GM12801 (cell line): ENCODE data around the gene PRKAG2.

ENCODE experiments used
- TF ChIP-seq, protein P1 (sequence below): IDR thresholded peaks from one replicate; pipeline ENCODE4 v1.5.1; 2011; ENCODE audit warnings: control low read depth; ENCODE audit not compliant: insufficient read length; ENCODE audit errors: extremely low read depth

Gene PRKAG2

DNA sequence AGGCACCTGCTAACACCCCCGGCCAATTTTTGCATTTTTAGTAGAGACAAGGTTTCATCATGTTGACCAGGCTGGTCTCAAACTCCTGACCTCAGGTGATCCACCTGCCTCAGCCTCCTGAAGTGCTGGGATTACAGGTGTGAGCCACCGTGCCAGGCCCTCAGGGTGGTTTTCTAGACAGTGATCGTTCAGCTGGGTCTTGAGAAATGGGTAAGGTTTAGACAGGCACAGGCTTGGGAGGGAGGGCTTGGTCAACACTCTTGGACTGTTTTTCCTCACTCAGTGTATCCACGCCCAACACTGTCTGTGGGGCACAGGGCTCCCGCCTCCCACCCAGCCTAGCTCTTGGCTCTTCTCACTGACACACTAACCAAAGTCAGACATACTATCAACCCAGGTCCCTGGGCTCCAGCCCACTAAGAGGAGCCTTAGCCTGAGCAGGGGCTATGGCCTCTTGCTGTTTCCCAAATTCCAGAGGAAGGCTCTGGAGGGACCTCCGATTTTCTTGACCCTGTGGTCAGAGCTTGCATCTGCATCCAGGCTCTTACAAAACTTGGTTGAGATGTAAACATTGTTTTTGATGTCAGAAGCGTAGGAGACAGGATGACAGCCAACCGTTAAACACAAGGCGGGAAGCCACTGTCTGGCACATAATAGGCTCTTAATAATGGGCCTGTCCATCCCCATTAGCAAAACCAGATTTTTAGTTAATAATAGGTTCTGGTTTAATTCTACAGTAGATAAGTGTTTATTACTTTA is 143.9 kb downstream of the PRKAG2 start:
- TF ChIP-seq, protein P1, sequence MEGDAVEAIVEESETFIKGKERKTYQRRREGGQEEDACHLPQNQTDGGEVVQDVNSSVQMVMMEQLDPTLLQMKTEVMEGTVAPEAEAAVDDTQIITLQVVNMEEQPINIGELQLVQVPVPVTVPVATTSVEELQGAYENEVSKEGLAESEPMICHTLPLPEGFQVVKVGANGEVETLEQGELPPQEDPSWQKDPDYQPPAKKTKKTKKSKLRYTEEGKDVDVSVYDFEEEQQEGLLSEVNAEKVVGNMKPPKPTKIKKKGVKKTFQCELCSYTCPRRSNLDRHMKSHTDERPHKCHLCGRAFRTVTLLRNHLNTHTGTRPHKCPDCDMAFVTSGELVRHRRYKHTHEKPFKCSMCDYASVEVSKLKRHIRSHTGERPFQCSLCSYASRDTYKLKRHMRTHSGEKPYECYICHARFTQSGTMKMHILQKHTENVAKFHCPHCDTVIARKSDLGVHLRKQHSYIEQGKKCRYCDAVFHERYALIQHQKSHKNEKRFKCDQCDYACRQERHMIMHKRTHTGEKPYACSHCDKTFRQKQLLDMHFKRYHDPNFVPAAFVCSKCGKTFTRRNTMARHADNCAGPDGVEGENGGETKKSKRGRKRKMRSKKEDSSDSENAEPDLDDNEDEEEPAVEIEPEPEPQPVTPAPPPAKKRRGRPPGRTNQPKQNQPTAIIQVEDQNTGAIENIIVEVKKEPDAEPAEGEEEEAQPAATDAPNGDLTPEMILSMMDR, result no peak

DNA sequence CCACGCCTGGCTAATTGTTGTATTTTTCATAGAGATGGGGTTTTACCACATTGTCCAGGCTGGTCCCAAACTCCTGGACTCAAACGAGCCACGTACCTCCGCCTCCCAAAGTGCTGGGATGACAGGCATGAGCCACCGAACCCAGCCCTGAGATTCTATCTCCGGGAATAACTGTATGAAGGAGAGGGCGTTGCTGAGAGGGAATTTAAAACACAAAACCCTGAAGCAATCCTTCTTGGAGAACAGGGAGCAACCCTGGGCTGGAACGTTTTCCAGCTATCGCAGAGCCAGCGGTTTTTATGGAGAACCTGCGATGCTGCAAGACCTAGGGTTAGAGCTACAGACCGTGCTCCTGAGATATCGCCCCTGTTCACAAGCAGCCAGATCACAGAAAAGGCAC is 144.6 kb downstream of the PRKAG2 start:
- TF ChIP-seq, protein P1, result no peak

DNA sequence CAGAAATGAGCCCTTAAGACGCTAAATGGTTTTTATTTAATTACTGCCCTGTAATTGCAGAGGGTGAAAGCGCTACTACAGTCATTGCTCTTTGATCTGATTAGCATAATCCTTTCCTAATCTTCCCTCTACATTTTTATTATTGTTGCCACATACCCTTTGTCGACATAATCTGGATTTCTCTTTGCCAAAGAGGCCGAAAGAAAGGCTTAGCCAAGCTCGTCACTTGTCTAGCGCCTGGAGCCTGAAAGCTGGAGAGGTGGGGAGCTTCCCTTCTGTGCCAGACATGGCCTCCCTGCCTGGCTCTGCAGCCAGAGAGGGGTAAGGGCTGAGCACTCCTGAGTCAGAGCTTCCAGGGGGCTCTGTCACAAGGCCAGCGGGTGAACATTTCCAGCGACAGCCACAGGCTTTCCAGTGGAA is 145.9 kb downstream of the PRKAG2 start:
- TF ChIP-seq, protein P1, result no peak

DNA sequence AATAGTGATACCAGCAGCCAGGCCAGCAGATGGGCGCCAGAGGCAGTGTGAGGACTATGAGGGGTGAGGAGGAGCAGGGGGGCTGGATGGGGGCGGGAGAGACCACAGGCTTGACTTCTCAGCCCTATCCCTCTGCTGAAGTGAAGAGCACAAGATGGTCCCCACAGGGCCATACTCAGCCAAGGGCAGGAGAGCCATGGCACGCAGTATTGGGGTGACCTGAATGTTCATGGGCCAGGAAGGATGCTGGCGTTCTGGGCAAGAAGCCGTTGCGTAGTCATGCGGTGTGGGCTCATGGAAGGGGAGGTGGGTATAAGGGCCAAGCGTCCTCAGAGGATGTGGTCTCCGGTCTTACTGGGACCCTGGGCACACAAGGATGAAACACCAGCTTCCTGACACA is 146.3 kb downstream of the PRKAG2 start:
- TF ChIP-seq, protein P1, result no peak

DNA sequence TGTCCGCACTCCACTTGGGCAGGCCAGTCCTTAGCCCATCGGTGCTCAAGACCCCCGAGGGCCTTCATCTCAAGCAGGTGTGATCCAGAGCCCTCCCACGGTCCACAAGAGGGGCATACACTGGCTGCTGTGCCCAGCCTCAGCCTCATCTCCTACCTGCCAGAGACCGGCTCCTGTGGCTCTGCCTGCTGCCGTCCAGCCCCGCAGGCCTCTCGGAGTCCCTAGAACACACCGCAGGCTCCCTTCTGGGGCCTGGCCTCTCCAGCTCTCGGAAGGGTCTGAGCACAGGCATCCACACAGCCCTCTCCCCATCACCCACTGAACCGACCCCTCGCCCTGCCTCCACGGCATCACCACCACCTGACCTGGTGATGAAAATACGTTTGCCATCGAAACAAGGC is 147.4 kb downstream of the PRKAG2 start:
- TF ChIP-seq, protein P1, result no peak

DNA sequence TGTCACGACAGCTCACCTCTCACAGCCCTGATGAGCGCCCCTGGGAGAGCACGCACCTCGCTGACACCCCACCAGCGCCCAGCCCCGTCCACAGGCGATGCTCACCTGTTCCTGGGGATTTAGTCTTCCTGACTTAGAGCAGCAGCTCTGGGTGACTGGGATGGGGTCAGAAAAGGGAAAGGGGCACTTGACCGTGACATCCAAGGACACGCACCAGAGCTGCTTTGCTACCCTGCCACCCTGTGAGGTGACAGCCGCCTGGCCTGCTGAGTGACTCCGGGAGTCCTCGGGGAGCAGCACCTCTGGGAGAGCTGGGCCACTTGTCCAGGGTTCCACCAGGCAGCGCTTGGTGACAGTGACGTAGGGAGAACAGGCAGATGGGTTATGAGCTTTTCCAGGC is 148.2 kb downstream of the PRKAG2 start:
- TF ChIP-seq, protein P1, result no peak

DNA sequence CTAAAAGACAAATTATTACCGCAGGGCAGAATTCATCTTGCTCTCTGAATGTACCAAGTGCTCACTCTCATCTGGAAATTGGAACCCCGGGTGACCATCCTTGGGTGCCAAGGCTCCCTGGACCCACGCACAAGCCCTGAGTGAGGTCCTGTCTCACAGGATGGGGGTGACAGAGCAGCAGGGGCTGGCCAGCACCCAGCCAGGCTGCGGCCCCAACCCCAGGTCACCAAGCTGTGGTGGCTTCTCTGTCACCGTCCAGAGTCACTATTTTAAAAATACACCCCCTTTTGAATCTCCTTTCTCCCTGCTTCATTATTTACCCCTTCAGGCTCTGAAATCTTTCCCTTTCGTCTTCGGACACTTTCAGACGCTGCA is 148.6 kb downstream of the PRKAG2 start:
- TF ChIP-seq, protein P1, result no peak
